Vagina (tissue), 2 donors: ENCODE measurements around the gene ATOH8.

Source experiments
- POLR2AphosphoS5 ChIP-seq, 2 donors: sonication (generic); formaldehyde crosslinking; IDR thresholded peaks; one replicate each; pipeline ENCODE4 v1.9.0; 2017; ENCODE audit warnings: antibody characterized with exemption in 2 of 2, mild to moderate bottlenecking in 2 of 2, low read depth in 1 of 2; ENCODE audit not compliant: insufficient read depth in 1 of 2
- TF ChIP-seq, protein P1 (sequence below), 3 experiments: fragments of 450-650 bp in 2 of 3; fragments of 200-600 bp in 1 of 3; sonication (generic) in 1 of 3; IDR thresholded peaks; one replicate each; pipeline ENCODE4 v1.5.1; 2017 to 2019; ENCODE audit warnings: antibody characterized with exemption in 3 of 3, mild to moderate bottlenecking in 2 of 3, moderate library complexity in 2 of 3

- TF ChIP-seq, protein P1, sequence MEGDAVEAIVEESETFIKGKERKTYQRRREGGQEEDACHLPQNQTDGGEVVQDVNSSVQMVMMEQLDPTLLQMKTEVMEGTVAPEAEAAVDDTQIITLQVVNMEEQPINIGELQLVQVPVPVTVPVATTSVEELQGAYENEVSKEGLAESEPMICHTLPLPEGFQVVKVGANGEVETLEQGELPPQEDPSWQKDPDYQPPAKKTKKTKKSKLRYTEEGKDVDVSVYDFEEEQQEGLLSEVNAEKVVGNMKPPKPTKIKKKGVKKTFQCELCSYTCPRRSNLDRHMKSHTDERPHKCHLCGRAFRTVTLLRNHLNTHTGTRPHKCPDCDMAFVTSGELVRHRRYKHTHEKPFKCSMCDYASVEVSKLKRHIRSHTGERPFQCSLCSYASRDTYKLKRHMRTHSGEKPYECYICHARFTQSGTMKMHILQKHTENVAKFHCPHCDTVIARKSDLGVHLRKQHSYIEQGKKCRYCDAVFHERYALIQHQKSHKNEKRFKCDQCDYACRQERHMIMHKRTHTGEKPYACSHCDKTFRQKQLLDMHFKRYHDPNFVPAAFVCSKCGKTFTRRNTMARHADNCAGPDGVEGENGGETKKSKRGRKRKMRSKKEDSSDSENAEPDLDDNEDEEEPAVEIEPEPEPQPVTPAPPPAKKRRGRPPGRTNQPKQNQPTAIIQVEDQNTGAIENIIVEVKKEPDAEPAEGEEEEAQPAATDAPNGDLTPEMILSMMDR (IDR thresholded peaks at IDR 0.05), result no peak
- TF ChIP-seq POLR2AphosphoS5 (IDR thresholded peaks at IDR 0.05; ENCODE audit: insufficient read depth in 1 of 2, low read depth in 1 of 2), result no peak
Observed at GRCh38 chr2:85788603-85789002, 34.8 kb downstream of the ATOH8 start.
